H1 (cell line): ENCODE measurements around the gene GALNT1. TPM values are rescaled to one million over a fixed set of nuclear protein-coding genes. Genes with fewer than 3 reads are reported as not detected.

Experiments
- BRCA1 ChIP-seq: IDR thresholded peaks from 2 replicates; pipeline ENCODE4 v1.6.1; 2012; ENCODE audit warnings: low read depth, low read length, improper control_type of control experiment
- CEBPB ChIP-seq: IDR thresholded peaks from 2 replicates; pipeline ENCODE4 v1.6.1; 2012; ENCODE audit warnings: low read depth, low read length
- CHD7 ChIP-seq: fragments of 300-600 bp; sonication (generic); IDR thresholded peaks from 2 replicates; pipeline ENCODE4 v1.7.1; 2012; ENCODE audit warnings: low read length, moderate library complexity, mild to moderate bottlenecking, inconsistent platforms; ENCODE audit not compliant: insufficient replicate concordance
- RFX5 ChIP-seq: IDR thresholded peaks from 2 replicates; pipeline ENCODE4 v1.6.1; 2011; ENCODE audit warnings: low read depth, low read length, improper control_type of control experiment, borderline replicate concordance
- polyA plus RNA-seq, 7 experiments: library from polyadenylated mRNA; depleted of rRNA in 3 of 7; stranded (reverse) in 5 of 7; unstranded in 2 of 7; fragments of >200 nt in 5 of 7; fragments of 200-250 nt in 2 of 7; gene quantifications; 1 replicate in 5 of 7; 2 replicates in 1 of 7; 4 replicates in 1 of 7; pipeline versions ENCODE4 v1.2.1 to v1.2.3, GENCODE V29; 2011 to 2013; ENCODE audit warnings: missing spikeins in 2 of 7, mixed read lengths in 2 of 7
- total RNA-seq: library from RNA; stranded (reverse); fragmentation: NEBNext Ultra II Directional; extraction: Animal tissue kit (Norgen Biotek cat#: 25700); gene quantifications from 2 replicates; pipeline ENCODE4 v1.2.1, GENCODE V29; 2021

Gene GALNT1
- total and polyA plus RNA-seq, 2 of the 8 experiments (the other 6 are each of a cell fraction or from before 2014, with no cell fraction given): 22.4 to 101 TPM

- TF ChIP-seq CHD7 (no peak), BRCA1 (no peak), RFX5 (no peak), CEBPB (no peak)
These were observed 39.2 kb downstream of the GALNT1 start (continued) for GRCh38 chr18:35620765-35621164.
